Trophoblast cell (in vitro differentiated cells and primary cell): ENCODE data around the gene RNF224.

Experiments
- DNase-seq, 2 donors: peaks; one replicate each; pipeline ENCODE4 v3.0.0-alpha.2; 2016
- H2AFZ ChIP-seq: 2 replicates; pipeline ENCODE4 v1.6.1; 2013; ENCODE audit warnings: low read length, moderate library complexity, mild to moderate bottlenecking; ENCODE audit not compliant: insufficient read depth, poor library complexity
- H2AK5ac ChIP-seq: 2 replicates; pipeline ENCODE4 v1.6.1; 2013; ENCODE audit warnings: mild to moderate bottlenecking, low read length
- H2BK120ac ChIP-seq: 2 replicates; pipeline ENCODE4 v1.6.1; 2013; ENCODE audit warnings: low read length, mild to moderate bottlenecking, moderate library complexity; ENCODE audit not compliant: insufficient read depth, poor library complexity
- H2BK12ac ChIP-seq: 2 replicates; pipeline ENCODE4 v1.6.1; 2013; ENCODE audit warnings: mild to moderate bottlenecking, low read length, moderate library complexity
- H2BK5ac ChIP-seq: 2 replicates; pipeline ENCODE4 v1.6.1; 2013; ENCODE audit warnings: low read length, low read depth, moderate library complexity, mild to moderate bottlenecking; ENCODE audit not compliant: poor library complexity
- H3K14ac ChIP-seq: 2 replicates; pipeline ENCODE4 v1.6.1; 2013; ENCODE audit warnings: mild to moderate bottlenecking, low read length
- H3K18ac ChIP-seq: 2 replicates; pipeline ENCODE4 v1.6.1; 2013; ENCODE audit warnings: mild to moderate bottlenecking, low read length
- H3K23ac ChIP-seq: 2 replicates; pipeline ENCODE4 v1.6.1; 2013; ENCODE audit warnings: low read length
- H3K27ac ChIP-seq: 2 replicates; pipeline ENCODE4 v1.5.1; 2013; ENCODE audit warnings: low read depth, mild to moderate bottlenecking, inconsistent platforms, low read length, moderate library complexity
- H3K27me3 ChIP-seq: 2 replicates; pipeline ENCODE4 v1.6.1; 2013; ENCODE audit warnings: inconsistent platforms, mild to moderate bottlenecking, low read length, moderate library complexity; ENCODE audit not compliant: insufficient read depth
- H3K36me3 ChIP-seq, 2 experiments: 1 replicate in 1 of 2; 2 replicates in 1 of 2; pipeline ENCODE4 v1.6.1; 2013; ENCODE audit warnings: low read length in 2 of 2, mild to moderate bottlenecking in 2 of 2, moderate library complexity in 1 of 2; ENCODE audit not compliant: insufficient read depth in 2 of 2, control insufficient read depth in 1 of 2
- H3K4ac ChIP-seq: 2 replicates; pipeline ENCODE4 v1.6.1; 2013; ENCODE audit warnings: low read depth, mild to moderate bottlenecking, low read length, moderate library complexity
- H3K4me1 ChIP-seq, 2 experiments: 1 replicate in 1 of 2; 2 replicates in 1 of 2; pipeline ENCODE4 v1.6.1; 2013; ENCODE audit warnings: low read length in 2 of 2, mild to moderate bottlenecking in 2 of 2, moderate library complexity in 1 of 2; ENCODE audit not compliant: insufficient read depth in 2 of 2, control insufficient read depth in 1 of 2
- H3K4me2 ChIP-seq: 2 replicates; pipeline ENCODE4 v1.6.1; 2013; ENCODE audit warnings: inconsistent platforms, mild to moderate bottlenecking, low read length, moderate library complexity
- H3K4me3 ChIP-seq: 2 replicates; pipeline ENCODE4 v1.5.1; 2013; ENCODE audit warnings: mild to moderate bottlenecking, low read depth, low read length, inconsistent platforms
- H3K79me1 ChIP-seq: one replicate; pipeline ENCODE4 v1.6.1; 2013; ENCODE audit warnings: low read length
- H3K79me2 ChIP-seq: 2 replicates; pipeline ENCODE4 v1.6.1; 2013; ENCODE audit warnings: low read length, mild to moderate bottlenecking; ENCODE audit not compliant: control insufficient read depth, insufficient read depth, poor library complexity
- H3K9ac ChIP-seq: 2 replicates; pipeline ENCODE4 v1.6.1; 2013; ENCODE audit warnings: mild to moderate bottlenecking, low read length
- H3K9me3 ChIP-seq: 2 replicates; pipeline ENCODE4 v1.6.1; 2013; ENCODE audit warnings: low read depth, mild to moderate bottlenecking, control low read depth, inconsistent platforms, low read length; ENCODE audit not compliant: insufficient read depth
- H4K12ac ChIP-seq: 2 replicates; pipeline ENCODE4 v1.6.1; 2013; ENCODE audit warnings: low read depth, mild to moderate bottlenecking, low read length, moderate library complexity
- H4K8ac ChIP-seq: 2 replicates; pipeline ENCODE4 v1.6.1; 2013; ENCODE audit warnings: low read depth, mild to moderate bottlenecking, low read length, moderate library complexity
- H4K91ac ChIP-seq: one replicate; pipeline ENCODE4 v1.6.1; 2013; ENCODE audit warnings: low read depth, mild to moderate bottlenecking, low read length, moderate library complexity
- WGBS: extraction: QIAGEN DNeasy Blood & Tissue Kit; methylation state at CpG from one replicate; pipeline ENCODE4 v1.1.7; 2013; ENCODE audit warnings: missing lambda C conversion rate; ENCODE audit not compliant: insufficient read length, insufficient coverage; ENCODE audit errors: extremely low coverage; 5-methylcytosine and 5-hydroxymethylcytosine counted together

The RNF224 gene

GRCh38 chr9:137272241-137273094, 45.2 kb downstream of the RNF224 start:
- Histone ChIP-seq H2AFZ (no peak overlapping the region), H2AK5ac (no peak overlapping the region)

GRCh38 chr9:137273095-137273490, 45.8 kb downstream of the RNF224 start:
- DNase-seq = no peak
- no peak overlapping the region for H2BK5ac ChIP-seq
- peaks cover 3% of the 10 kb centered on the region for H3K79me2 ChIP-seq
- peaks cover 8% of the 10 kb centered on the region for H3K79me1 ChIP-seq
- no peak overlapping the region for H2BK120ac ChIP-seq
- H2BK12ac ChIP-seq = no peak overlapping the region
- no peaks in the 10 kb centered on the region for H3K27me3 ChIP-seq
- WGBS = no CpG with 5 or more reads among the region's 13 CpGs
- no peak overlapping the region for H4K12ac ChIP-seq
- H3K4me1 ChIP-seq = peaks cover 11 to 13% of the 10 kb centered on the region in 2 experiments
- H3K14ac ChIP-seq = no peak overlapping the region
- no peak overlapping the region for H3K18ac ChIP-seq
- no peak overlapping the region for H3K4ac ChIP-seq
- H3K4me2 ChIP-seq = no peak overlapping the region
- no peak overlapping the region for H4K91ac ChIP-seq
- no peak overlapping the region for H3K23ac ChIP-seq
- no peak overlapping the region for H3K27ac ChIP-seq
- H2AFZ ChIP-seq = no peak overlapping the region
- H3K4me3 ChIP-seq = no peak overlapping the region
- H3K36me3 ChIP-seq = peaks cover 49 to 53% of the 10 kb centered on the region in 2 experiments
- no peak overlapping the region for H3K9ac ChIP-seq
- no peaks in the 10 kb centered on the region for H3K9me3 ChIP-seq
- H4K8ac ChIP-seq = no peak overlapping the region
- H2AK5ac ChIP-seq = no peak overlapping the region

More at GRCh38 chr9:137272241-137273094, 45.2 kb downstream of the RNF224 start:
- Histone ChIP-seq H4K12ac (no peak overlapping the region), H2BK120ac (no peak overlapping the region), H4K8ac (no peak overlapping the region), H3K79me2 (no peaks in the 10 kb centered on the region), H3K4me2 (no peak overlapping the region), H3K27ac (no peak overlapping the region), H4K91ac (no peak overlapping the region), H3K9ac (no peak overlapping the region), H3K23ac (no peak overlapping the region), H3K14ac (no peak overlapping the region), H2BK12ac (no peak overlapping the region), H3K36me3 (peaks cover 55 to 57% of the 10 kb centered on the region in 2 experiments), H3K18ac (no peak overlapping the region), H3K4me3 (no peak overlapping the region), H3K79me1 (peaks cover 3% of the 10 kb centered on the region), H3K9me3 (no peaks in the 10 kb centered on the region), H3K4ac (no peak overlapping the region), H2BK5ac (no peak overlapping the region), H3K4me1 (peaks cover 11% of the 10 kb centered on the region in 2 experiments), H3K27me3 (no peaks in the 10 kb centered on the region)
- no CpG with 5 or more reads among the region's 39 CpGs for WGBS
- no peak for DNase-seq

- Histone ChIP-seq H2BK12ac (no peak overlapping the region), H3K14ac (no peak overlapping the region), H3K79me2 (peaks cover 5% of the 10 kb centered on the region), H3K79me1 (peaks cover 11% of the 10 kb centered on the region), H3K4me3 (peak overlapping the region; percentile 21), H2BK120ac (no peak overlapping the region), H3K4ac (no peak overlapping the region), H4K12ac (no peak overlapping the region), H2BK5ac (no peak overlapping the region), H3K18ac (no peak overlapping the region), H3K36me3 (peaks cover 46 to 51% of the 10 kb centered on the region in 2 experiments), H4K91ac (no peak overlapping the region), H3K4me1 (peaks cover 14 to 17% of the 10 kb centered on the region in 2 experiments), H3K4me2 (no peak overlapping the region), H3K27ac (no peak overlapping the region), H3K23ac (no peak overlapping the region), H3K9ac (no peak overlapping the region), H3K27me3 (no peaks in the 10 kb centered on the region), H2AFZ (no peak overlapping the region), H2AK5ac (no peak overlapping the region), H4K8ac (no peak overlapping the region), H3K9me3 (no peaks in the 10 kb centered on the region)
- no CpG with 5 or more reads among the region's 15 CpGs for WGBS
- no peak for DNase-seq
These were observed 46.5 kb downstream of the RNF224 start for GRCh38 chr9:137273611-137274320.

- DNase-seq = no peak
- H3K23ac ChIP-seq = no peak overlapping the region
- H3K4me1 ChIP-seq = peaks cover 16 to 19% of the 10 kb centered on the region in 2 experiments
- no CpG with 5 or more reads among the region's 10 CpGs for WGBS
- H3K9me3 ChIP-seq = peaks cover 12% of the 10 kb centered on the region
- H4K8ac ChIP-seq = no peak overlapping the region
- H3K27ac ChIP-seq = no peak overlapping the region
- H3K4me2 ChIP-seq = no peak overlapping the region
- H3K4me3 ChIP-seq = no peak overlapping the region
- no peak overlapping the region for H2BK5ac ChIP-seq
- H2AFZ ChIP-seq = no peak overlapping the region
- peaks cover 11% of the 10 kb centered on the region for H3K79me1 ChIP-seq
- no peaks in the 10 kb centered on the region for H3K27me3 ChIP-seq
- no peak overlapping the region for H2AK5ac ChIP-seq
- no peak overlapping the region for H2BK120ac ChIP-seq
- H3K14ac ChIP-seq = no peak overlapping the region
- no peak overlapping the region for H4K91ac ChIP-seq
- no peak overlapping the region for H3K9ac ChIP-seq
- peaks cover 48 to 52% of the 10 kb centered on the region in 2 experiments for H3K36me3 ChIP-seq
- H4K12ac ChIP-seq = no peak overlapping the region
- no peak overlapping the region for H2BK12ac ChIP-seq
- H3K18ac ChIP-seq = no peak overlapping the region
- H3K4ac ChIP-seq = no peak overlapping the region
- H3K79me2 ChIP-seq = peaks cover 5% of the 10 kb centered on the region
These were observed 47.9 kb downstream of the RNF224 start for GRCh38 chr9:137275203-137275587.
